Tongue (tissue), 2 donors: ENCODE data around the gene ADRA2C. TPM values are rescaled to one million over a fixed set of nuclear protein-coding genes. Genes with fewer than 3 reads are reported as not detected.
"Not testable (repeated sequence)": the region's sequence is repeated elsewhere in the genome, so short reads cannot be mapped to it uniquely, and the experiment has no call there.

Source experiments
- DNase-seq: peaks from one replicate; pipeline ENCODE4 v3.0.0-alpha.2; 2015
- total RNA-seq: library from RNA; depleted of rRNA; stranded (reverse); fragments of >200 nt; gene quantifications from one replicate; pipeline ENCODE4 v1.2.3, GENCODE V29; 2014

The ADRA2C gene
- total RNA-seq, 1 donor from 2014 or later = 0.92 TPM

DNA sequence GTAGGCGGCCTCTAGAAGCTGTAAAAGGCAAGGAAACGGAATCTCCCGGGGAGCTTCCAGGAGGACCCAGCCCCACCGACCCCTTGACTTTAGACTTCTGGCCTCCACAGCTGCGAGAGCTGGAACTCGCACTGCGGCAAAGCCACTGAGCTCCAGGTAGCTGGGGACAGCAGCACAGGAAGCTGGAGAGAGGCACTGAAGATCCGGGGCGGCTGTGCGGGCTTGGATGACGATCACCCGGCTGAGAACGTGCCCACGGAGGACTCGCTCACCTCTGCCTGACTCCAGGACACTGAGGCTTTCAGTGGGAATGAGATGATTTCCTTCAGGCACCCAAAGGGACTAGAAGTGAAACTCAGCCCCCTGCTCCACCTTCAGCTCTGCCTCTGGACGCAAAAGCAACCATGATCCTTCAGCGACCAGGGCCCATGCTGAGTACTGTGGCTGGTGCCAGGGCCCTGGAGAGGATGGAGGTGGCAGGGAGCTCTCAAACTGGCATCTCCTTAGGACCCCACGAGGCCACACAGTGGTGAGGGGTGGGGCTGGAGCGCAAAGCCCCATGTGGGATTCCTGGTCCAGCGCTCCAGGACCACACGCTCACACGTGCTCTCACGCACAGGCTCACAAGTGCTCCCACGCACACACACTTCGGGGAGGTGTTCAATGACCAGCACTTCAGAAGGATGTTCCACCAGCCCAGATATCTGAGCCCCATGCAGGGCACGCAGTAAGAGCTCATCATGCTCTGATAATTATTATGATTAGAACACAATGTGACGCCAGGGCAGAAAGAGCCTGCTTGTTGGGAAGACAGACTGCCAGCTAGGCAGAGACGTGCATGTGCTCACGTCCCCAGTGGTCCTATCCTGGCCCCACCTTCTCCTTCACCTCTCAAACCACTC is 47.2 kb downstream of the ADRA2C start:
- no peak for DNase-seq

DNA sequence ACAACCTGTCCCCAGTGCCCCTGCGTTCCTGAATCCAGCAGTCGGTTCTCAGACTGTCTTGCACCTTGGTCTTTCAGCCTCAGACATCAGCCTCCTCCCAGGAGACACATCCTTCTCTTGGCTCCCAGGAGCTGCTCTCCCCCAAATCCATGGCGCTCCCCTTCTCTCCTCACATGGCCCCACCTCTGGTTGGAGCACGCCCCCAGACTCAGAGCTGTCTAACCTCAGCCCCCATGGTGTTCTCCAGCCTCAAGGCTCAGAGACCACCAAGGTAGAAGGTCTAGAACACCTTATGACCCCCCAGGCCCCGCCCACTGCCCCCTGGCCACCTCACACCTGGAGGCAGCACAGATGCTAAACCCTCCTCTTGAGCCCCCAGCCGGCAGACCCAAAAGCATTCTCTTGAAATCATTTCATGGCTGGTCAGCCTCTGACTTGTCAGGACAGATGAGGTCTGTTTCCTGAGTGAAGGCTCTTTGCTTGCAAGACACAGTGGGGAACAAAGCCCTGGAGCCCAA is 47.9 kb downstream of the ADRA2C start:
- no peak for DNase-seq

DNA sequence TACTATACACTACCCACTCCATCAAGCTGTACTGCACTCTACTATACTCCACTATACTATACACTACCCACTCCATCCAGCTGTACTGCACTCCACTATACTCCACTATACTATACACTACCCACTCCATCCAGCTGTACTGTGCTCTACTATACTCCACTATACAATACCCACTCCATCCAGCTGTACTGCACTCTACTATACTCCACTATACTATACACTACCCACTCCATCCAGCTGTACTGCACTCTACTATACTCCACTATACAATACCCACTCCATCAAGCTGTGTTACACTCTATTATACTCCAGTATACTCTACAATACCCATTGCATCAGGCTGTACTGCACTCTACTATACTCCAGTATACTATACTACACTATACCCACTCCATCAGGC is 48.7 kb downstream of the ADRA2C start:
- not testable (repeated sequence) for DNase-seq

DNA sequence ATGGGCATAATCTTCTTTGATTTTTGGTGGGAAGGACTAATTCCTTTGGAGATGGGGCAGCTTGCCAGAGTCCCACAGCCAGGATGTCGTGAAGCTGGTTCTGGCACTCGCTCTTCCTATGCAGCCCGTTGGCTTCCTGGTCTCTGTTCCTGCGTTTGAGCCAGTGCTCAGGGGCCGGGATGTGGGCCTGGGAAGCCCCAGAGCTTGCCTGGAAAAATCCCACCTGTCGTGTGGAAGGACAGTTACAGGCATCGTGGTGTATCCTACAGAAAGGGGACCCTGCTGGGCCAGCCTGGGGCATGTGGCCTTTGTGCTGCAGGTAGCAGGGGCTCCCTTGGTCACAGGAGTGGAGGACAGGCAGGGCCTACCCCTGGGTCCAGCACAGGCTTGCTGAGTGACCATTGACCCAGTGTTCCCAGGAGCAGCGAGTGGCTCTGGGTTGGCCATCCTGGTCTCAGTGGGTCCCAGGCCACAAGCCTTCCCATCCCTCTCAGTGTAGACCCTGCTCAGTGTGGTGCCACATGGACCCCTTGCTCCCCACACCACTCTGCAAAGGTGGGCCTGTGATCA is 50.2 kb downstream of the ADRA2C start:
- no peak for DNase-seq

DNA sequence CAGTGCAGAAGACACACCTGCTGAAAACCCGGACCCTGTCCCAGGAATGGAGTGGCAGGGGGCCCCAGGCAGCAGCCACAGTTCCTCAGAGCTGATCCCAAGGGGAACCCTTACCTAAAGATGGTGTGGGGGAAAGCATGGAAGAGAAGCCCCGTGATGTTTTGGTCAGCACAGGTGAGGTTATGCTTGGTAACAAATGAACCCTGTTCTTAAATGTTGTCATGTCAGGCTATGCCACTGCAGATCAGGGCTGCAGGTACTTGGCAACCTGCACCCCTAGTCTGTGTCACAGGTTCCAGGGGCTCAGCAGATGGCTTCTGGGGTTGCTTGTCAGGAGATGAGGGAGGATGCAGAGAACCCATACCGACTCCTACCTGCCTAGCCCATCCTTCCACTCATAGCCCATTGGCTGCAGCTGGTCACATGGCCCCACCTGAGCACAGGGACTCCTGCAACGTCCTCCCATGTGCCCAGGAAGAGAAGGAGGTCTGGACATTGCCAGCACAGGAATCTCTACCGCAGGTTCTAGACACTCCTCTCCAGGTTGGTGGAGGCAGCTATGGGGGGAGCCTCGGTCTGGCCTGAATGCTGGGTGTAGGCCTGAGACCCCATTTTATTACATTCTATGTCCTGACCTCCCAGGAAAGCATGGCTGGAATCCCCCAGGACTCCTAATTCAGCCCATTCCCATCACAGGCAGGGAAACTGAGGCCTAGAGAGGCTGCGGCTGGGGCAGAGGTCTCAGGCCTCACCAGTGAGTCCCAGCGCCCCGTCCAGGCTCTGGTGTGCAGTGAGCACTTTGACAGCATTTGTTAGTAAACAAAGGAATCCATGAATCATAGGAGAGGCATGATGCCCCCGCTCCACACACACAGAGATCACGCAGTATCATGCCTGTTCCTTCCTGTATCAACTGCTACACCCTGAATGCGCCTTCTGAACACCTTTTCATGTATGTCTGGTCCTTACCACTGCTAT is 51.1 kb downstream of the ADRA2C start:
- DNase-seq = no peak

Other genes with a start within 250 kb of the ADRA2C start
- 117 TPM for gene LRPAP1, start 234.0 kb upstream of the ADRA2C start, total RNA-seq